RWPE2 (cell line): ENCODE data around the gene NR6A1.

Source experiments
- ATAC-seq: fragments of 200-7000 bp; cut with Tn5 transposase; 3 replicates; pipeline ENCODE4 v1.9.1; 2021; ENCODE audit warnings: low read depth
- DNase-seq: peaks from one replicate; pipeline ENCODE4 v3.0.0-alpha.2; 2020; ENCODE audit warnings: low spot score
- H3K27ac ChIP-seq: fragments of 450-650 bp; 2 replicates; pipeline ENCODE4 v1.5.1; 2017; ENCODE audit warnings: mild to moderate bottlenecking; ENCODE audit not compliant: poor library complexity, severe bottlenecking
- H3K27me3 ChIP-seq: fragments of 250-450 bp; sonication (Bioruptor Pico); 2 replicates; pipeline ENCODE4 v1.5.1; 2021; ENCODE audit warnings: mild to moderate bottlenecking, moderate library complexity; ENCODE audit not compliant: insufficient read depth, poor library complexity, severe bottlenecking
- H3K36me3 ChIP-seq: fragments of 250-450 bp; sonication (Bioruptor Pico); 2 replicates; pipeline ENCODE4 v1.5.1; 2020; ENCODE audit warnings: low read depth, mild to moderate bottlenecking, moderate library complexity
- H3K4me1 ChIP-seq: fragments of 250-450 bp; sonication (Bioruptor Pico); 2 replicates; pipeline ENCODE4 v1.5.1; 2021; ENCODE audit warnings: mild to moderate bottlenecking, moderate library complexity; ENCODE audit not compliant: insufficient read depth, poor library complexity, severe bottlenecking
- H3K4me3 ChIP-seq: fragments of 250-450 bp; sonication (Bioruptor Pico); 2 replicates; pipeline ENCODE4 v1.5.1; 2021; ENCODE audit warnings: mild to moderate bottlenecking, moderate library complexity; ENCODE audit not compliant: severe bottlenecking
- H3K9me3 ChIP-seq: fragments of 250-450 bp; sonication (Bioruptor Pico); 2 replicates; pipeline ENCODE4 v1.5.1; 2021; ENCODE audit warnings: mild to moderate bottlenecking, moderate library complexity; ENCODE audit not compliant: severe bottlenecking
- CTCF ChIP-seq: fragments of 450-650 bp; IDR thresholded peaks from one replicate; pipeline ENCODE4 v1.5.1; 2017; ENCODE audit warnings: mild to moderate bottlenecking, moderate library complexity; ENCODE audit not compliant: poor library complexity, severe bottlenecking

NR6A1 gene

GRCh38 chr9:124779368-124780059 is 8.4 kb upstream of the NR6A1 start:
- H3K27ac ChIP-seq = peak overlapping the region; percentile 29
- peak; percentile 81 for ATAC-seq

GRCh38 chr9:124778575-124779367 is 7.7 kb upstream of the NR6A1 start:
- Histone ChIP-seq H3K9me3 (no peaks in the 10 kb centered on the region), H3K36me3 (no peaks in the 10 kb centered on the region), H3K4me1 (peaks cover 9% of the 10 kb centered on the region), H3K4me3 (no peak overlapping the region), H3K27ac (no peak overlapping the region), H3K27me3 (no peaks in the 10 kb centered on the region)
- no peak for TF ChIP-seq CTCF
- ATAC-seq = no peak
- DNase-seq = no peak

More at GRCh38 chr9:124779368-124780059, 8.4 kb upstream of the NR6A1 start:
- Histone ChIP-seq H3K36me3 (no peaks in the 10 kb centered on the region), H3K27me3 (no peaks in the 10 kb centered on the region), H3K9me3 (no peaks in the 10 kb centered on the region), H3K4me3 (no peak overlapping the region), H3K4me1 (peaks cover 13% of the 10 kb centered on the region)
- no peak for TF ChIP-seq CTCF
- no peak for DNase-seq

- Histone ChIP-seq H3K36me3 (no peaks in the 10 kb centered on the region), H3K4me1 (peaks cover 9% of the 10 kb centered on the region), H3K27me3 (no peaks in the 10 kb centered on the region), H3K27ac (no peak within 1 kb of the TSS), H3K4me3 (peak within 1 kb of the TSS; percentile 41), H3K9me3 (no peaks in the 10 kb centered on the region)
- DNase-seq (no peak), ATAC-seq (peak; percentile 28)
- TF ChIP-seq CTCF = peak; percentile 62
These were observed 6.0 kb upstream of the NR6A1 start, which contains the start of gene OLFML2A for GRCh38 chr9:124776954-124777648. Gene OLFML2A, plus strand, starts transcription at chr9:124777133. Its CDS starts 138 bp downstream, at chr9:124777271.

GRCh38 chr9:124776618-124776953 is 5.5 kb upstream of the NR6A1 start:
- Histone ChIP-seq H3K27me3 (no peaks in the 10 kb centered on the region), H3K36me3 (no peaks in the 10 kb centered on the region), H3K27ac (no peak overlapping the region), H3K4me3 (peak overlapping the region; percentile 41), H3K9me3 (no peaks in the 10 kb centered on the region), H3K4me1 (peaks cover 9% of the 10 kb centered on the region)
- DNase-seq (no peak), ATAC-seq (no peak)
- TF ChIP-seq CTCF = no peak
